Endodermal cell (in vitro differentiated cells): Measurements from ENCODE around the gene UGCG. TPM values are rescaled to one million over a fixed set of nuclear protein-coding genes. Genes with fewer than 3 reads are reported as not detected.

Experiments used
- DNase-seq: peaks from one replicate; pipeline ENCODE4 v3.0.0-alpha.2; 2017
- H3K27ac ChIP-seq: 2 replicates; pipeline ENCODE4 v1.5.1; 2013; ENCODE audit warnings: mild to moderate bottlenecking, low read depth, low read length, moderate library complexity
- H3K27me3 ChIP-seq: 2 replicates; pipeline ENCODE4 v1.6.1; 2013; ENCODE audit warnings: mild to moderate bottlenecking, low read length, moderate library complexity; ENCODE audit not compliant: insufficient read depth, control insufficient read depth, poor library complexity, severe bottlenecking
- H3K36me3 ChIP-seq: 2 replicates; pipeline ENCODE4 v1.7.0; 2013; ENCODE audit warnings: mild to moderate bottlenecking, low read length, moderate library complexity; ENCODE audit not compliant: control insufficient read depth, insufficient read depth
- H3K4me1 ChIP-seq: one replicate; pipeline ENCODE4 v1.7.0; 2013; ENCODE audit warnings: low read length; ENCODE audit not compliant: control insufficient read depth, insufficient read depth
- H3K4me3 ChIP-seq: 2 replicates; pipeline ENCODE4 v1.5.1; 2013; ENCODE audit warnings: mild to moderate bottlenecking, low read length, moderate library complexity
- H3K9ac ChIP-seq: 2 replicates; pipeline ENCODE4 v1.6.1; 2013; ENCODE audit warnings: mild to moderate bottlenecking, low read length, moderate library complexity; ENCODE audit not compliant: poor library complexity, severe bottlenecking; ENCODE audit errors: extremely low read depth
- H3K9me3 ChIP-seq: 2 replicates; pipeline ENCODE4 v1.6.1; 2013; ENCODE audit warnings: mild to moderate bottlenecking, low read length, moderate library complexity; ENCODE audit not compliant: control insufficient read depth
- H3K27ac Mint-ChIP-seq: 2 replicates; pipeline ENCODE4 v1.8.0; 2020; ENCODE audit warnings: mixed read lengths
- H3K27me3 Mint-ChIP-seq: 2 replicates; pipeline ENCODE4 v1.8.0; 2021; ENCODE audit warnings: mild to moderate bottlenecking, mixed read lengths; ENCODE audit not compliant: insufficient read depth
- H3K36me3 Mint-ChIP-seq: 2 replicates; pipeline ENCODE4 v1.8.0; 2020; ENCODE audit warnings: low read depth, mixed read lengths
- H3K4me1 Mint-ChIP-seq: 2 replicates; pipeline ENCODE4 v1.8.0; 2020; ENCODE audit warnings: mixed read lengths
- H3K4me3 Mint-ChIP-seq: 2 replicates; pipeline ENCODE4 v1.8.0; 2020; ENCODE audit warnings: mild to moderate bottlenecking, moderate library complexity, mixed read lengths
- H3K9me3 Mint-ChIP-seq: 2 replicates; pipeline ENCODE4 v1.8.0; 2020; ENCODE audit warnings: mild to moderate bottlenecking, mixed read lengths
- WGBS, 2 experiments: methylation state at CpG; one replicate each; pipeline versions ENCODE4 v1.1.5 to v1.1.7; 2013; ENCODE audit warnings: missing lambda C conversion rate in 2 of 2, mixed read lengths in 1 of 2; ENCODE audit not compliant: insufficient coverage in 1 of 2, insufficient read length in 1 of 2; 5-methylcytosine and 5-hydroxymethylcytosine counted together
- total RNA-seq, 2 donors: library from RNA; stranded (reverse); fragmentation: NEBNext Ultra II Directional in 1 of 2; extraction: Animal tissue kit (Norgen Biotek cat#: 25700) in 1 of 2; gene quantifications; 2 replicates in 1 of 2; 3 replicates in 1 of 2; pipeline ENCODE4 v1.2.1, GENCODE V29; 2021
- TF ChIP-seq, protein P1 (sequence below): fragments of 200-600 bp; sonication (generic); conservative IDR thresholded peaks from 2 replicates; pipeline ENCODE4 v1.5.0; 2021; ENCODE audit warnings: antibody characterized with exemption, mild to moderate bottlenecking

The UGCG gene
- total RNA-seq, 2 donors from 2014 or later: 20.0 to 22.4 TPM

GRCh38 chr9:111961009-111961408, 64.4 kb downstream of the UGCG start:
- TF ChIP-seq, protein P1, sequence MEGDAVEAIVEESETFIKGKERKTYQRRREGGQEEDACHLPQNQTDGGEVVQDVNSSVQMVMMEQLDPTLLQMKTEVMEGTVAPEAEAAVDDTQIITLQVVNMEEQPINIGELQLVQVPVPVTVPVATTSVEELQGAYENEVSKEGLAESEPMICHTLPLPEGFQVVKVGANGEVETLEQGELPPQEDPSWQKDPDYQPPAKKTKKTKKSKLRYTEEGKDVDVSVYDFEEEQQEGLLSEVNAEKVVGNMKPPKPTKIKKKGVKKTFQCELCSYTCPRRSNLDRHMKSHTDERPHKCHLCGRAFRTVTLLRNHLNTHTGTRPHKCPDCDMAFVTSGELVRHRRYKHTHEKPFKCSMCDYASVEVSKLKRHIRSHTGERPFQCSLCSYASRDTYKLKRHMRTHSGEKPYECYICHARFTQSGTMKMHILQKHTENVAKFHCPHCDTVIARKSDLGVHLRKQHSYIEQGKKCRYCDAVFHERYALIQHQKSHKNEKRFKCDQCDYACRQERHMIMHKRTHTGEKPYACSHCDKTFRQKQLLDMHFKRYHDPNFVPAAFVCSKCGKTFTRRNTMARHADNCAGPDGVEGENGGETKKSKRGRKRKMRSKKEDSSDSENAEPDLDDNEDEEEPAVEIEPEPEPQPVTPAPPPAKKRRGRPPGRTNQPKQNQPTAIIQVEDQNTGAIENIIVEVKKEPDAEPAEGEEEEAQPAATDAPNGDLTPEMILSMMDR: no peak
- DNase-seq: no peak
- H3K9ac ChIP-seq: no peak overlapping the region
- no peaks in the 10 kb centered on the region for H3K9me3 ChIP-seq
- H3K27ac ChIP-seq: no peak overlapping the region
- H3K27ac Mint-ChIP-seq: no peak overlapping the region
- H3K27me3 Mint-ChIP-seq: peaks cover 23% of the 10 kb centered on the region
- peaks cover 12% of the 10 kb centered on the region for H3K4me1 Mint-ChIP-seq
- peaks cover 12% of the 10 kb centered on the region for H3K4me1 ChIP-seq
- 90 to 93% methylated on average over 2 of the region's 2 CpGs for WGBS, 2 experiments
- H3K4me3 ChIP-seq: no peak overlapping the region
- H3K9me3 Mint-ChIP-seq: no peaks in the 10 kb centered on the region
- H3K36me3 ChIP-seq: no peaks in the 10 kb centered on the region
- H3K36me3 Mint-ChIP-seq: no peaks in the 10 kb centered on the region
- H3K4me3 Mint-ChIP-seq: no peak overlapping the region
- H3K27me3 ChIP-seq: no peaks in the 10 kb centered on the region

DNA sequence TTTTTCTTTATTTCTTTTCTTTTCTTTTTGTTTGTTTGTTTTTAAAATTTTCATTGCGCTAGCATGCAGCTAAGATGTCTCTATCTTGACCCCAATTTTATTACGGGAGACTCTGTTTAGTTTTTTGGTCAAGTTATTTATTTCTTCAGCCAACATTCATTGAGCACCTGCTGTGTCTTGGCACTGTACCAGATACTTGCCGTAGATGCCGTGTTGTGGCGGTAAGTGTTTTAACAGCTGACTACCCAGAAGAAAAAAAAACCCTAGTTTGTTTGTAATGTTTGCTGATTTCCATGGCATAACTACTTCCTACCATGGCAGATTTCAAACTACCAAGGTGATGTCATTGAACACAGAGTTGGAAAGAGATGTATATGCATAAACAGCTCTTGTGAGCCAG, 65.0 kb downstream of the UGCG start:
- 94 to 100% methylated on average over 1 to 5 of the region's 5 CpGs for whole genome bisulfite sequencing, 2 experiments
- H3K4me3 ChIP-seq: no peak overlapping the region
- Mint-ChIP-seq H3K4me3 (no peak overlapping the region), H3K27me3 (peaks cover 25% of the 10 kb centered on the region), H3K27ac (no peak overlapping the region), H3K9me3 (no peaks in the 10 kb centered on the region), H3K4me1 (peaks cover 12% of the 10 kb centered on the region), H3K36me3 (no peaks in the 10 kb centered on the region)
- peaks cover 12% of the 10 kb centered on the region for H3K4me1 ChIP-seq
- no peaks in the 10 kb centered on the region for H3K27me3 ChIP-seq
- no peaks in the 10 kb centered on the region for H3K9me3 ChIP-seq
- no peak overlapping the region for H3K27ac ChIP-seq
- no peaks in the 10 kb centered on the region for H3K36me3 ChIP-seq
- TF ChIP-seq, protein P1: no peak
- no peak for DNase-seq
- no peak overlapping the region for H3K9ac ChIP-seq

- no peaks in the 10 kb centered on the region for H3K27me3 ChIP-seq
- peaks cover 12% of the 10 kb centered on the region for H3K4me1 Mint-ChIP-seq
- no peak overlapping the region for H3K27ac ChIP-seq
- no peaks in the 10 kb centered on the region for H3K9me3 Mint-ChIP-seq
- H3K9ac ChIP-seq: no peak overlapping the region
- no peaks in the 10 kb centered on the region for H3K36me3 ChIP-seq
- TF ChIP-seq, protein P1: no peak
- no peak for DNase-seq
- peaks cover 25% of the 10 kb centered on the region for H3K27me3 Mint-ChIP-seq
- 72 to 93% methylated on average over 3 to 6 of the region's 6 CpGs for WGBS, 2 experiments
- H3K9me3 ChIP-seq: no peaks in the 10 kb centered on the region
- H3K36me3 Mint-ChIP-seq: no peaks in the 10 kb centered on the region
- no peak overlapping the region for H3K27ac Mint-ChIP-seq
- H3K4me3 Mint-ChIP-seq: no peak overlapping the region
- H3K4me3 ChIP-seq: no peak overlapping the region
- H3K4me1 ChIP-seq: peaks cover 12% of the 10 kb centered on the region
Observed at GRCh38 chr9:111962021-111962420, 65.4 kb downstream of the UGCG start.
